Dendritic cell treated with granulocyte-macrophage colony-stimulating factor and Interleukin-4, amounts not matched to agents 40 ng/mL and 50 ng/mL, for 4 days (primary cell): ENCODE results near the gene OR10H1.
"Not testable (repeated sequence)": the region's sequence is repeated elsewhere in the genome, so short reads cannot be mapped to it uniquely, and the experiment has no call there.

ENCODE experiments used
- H3K27ac Mint-ChIP-seq: one replicate; pipeline ENCODE4 v1.8.0; 2022; ENCODE audit warnings: mild to moderate bottlenecking, mixed read lengths
- H3K27me3 Mint-ChIP-seq: one replicate; pipeline ENCODE4 v1.8.0; 2022; ENCODE audit warnings: mild to moderate bottlenecking, mixed read lengths
- H3K36me3 Mint-ChIP-seq: one replicate; pipeline ENCODE4 v1.8.0; 2022; ENCODE audit warnings: low read depth, mixed read lengths
- H3K4me1 Mint-ChIP-seq: one replicate; pipeline ENCODE4 v1.8.0; 2022; ENCODE audit warnings: low read depth, mixed read lengths
- H3K4me3 Mint-ChIP-seq: one replicate; pipeline ENCODE4 v1.8.0; 2022; ENCODE audit warnings: mild to moderate bottlenecking, moderate library complexity, mixed read lengths
- H3K9me3 Mint-ChIP-seq: one replicate; pipeline ENCODE4 v1.8.0; 2022; ENCODE audit warnings: mixed read lengths
- intact Hi-C: fragments of 100-400 bp; cut with micrococcal nuclease; formaldehyde crosslinking; loops from one replicate; pipeline ENCODE4 v1.15.0; 2022

The OR10H1 gene

DNA sequence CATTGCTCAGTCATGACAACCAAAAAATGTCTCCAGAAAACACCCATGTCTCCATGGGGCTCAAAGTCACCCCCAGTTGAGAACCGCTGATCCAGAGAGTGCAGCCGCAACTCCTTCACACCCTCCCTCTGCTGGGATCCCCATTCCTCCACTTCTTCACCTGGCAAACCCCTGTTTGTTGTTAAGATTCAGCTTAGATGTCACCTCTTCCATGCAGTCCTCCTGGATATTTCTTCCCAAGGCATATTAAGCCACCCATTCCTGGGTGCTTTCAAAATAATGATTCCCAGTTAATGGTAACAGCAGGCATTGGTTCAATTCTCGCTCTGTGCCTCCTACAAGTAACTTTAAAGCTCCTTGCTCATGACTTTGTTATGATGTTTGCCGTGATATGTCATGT lies 4.0 kb downstream of the OR10H1 start:
- Mint-ChIP-seq H3K9me3 (no peaks in the 10 kb centered on the region), H3K27ac (no peak overlapping the region), H3K4me1 (no peaks in the 10 kb centered on the region), H3K4me3 (no peak overlapping the region), H3K36me3 (no peaks in the 10 kb centered on the region), H3K27me3 (peaks cover 16% of the 10 kb centered on the region)
- intact Hi-C loops: no loop called here

DNA sequence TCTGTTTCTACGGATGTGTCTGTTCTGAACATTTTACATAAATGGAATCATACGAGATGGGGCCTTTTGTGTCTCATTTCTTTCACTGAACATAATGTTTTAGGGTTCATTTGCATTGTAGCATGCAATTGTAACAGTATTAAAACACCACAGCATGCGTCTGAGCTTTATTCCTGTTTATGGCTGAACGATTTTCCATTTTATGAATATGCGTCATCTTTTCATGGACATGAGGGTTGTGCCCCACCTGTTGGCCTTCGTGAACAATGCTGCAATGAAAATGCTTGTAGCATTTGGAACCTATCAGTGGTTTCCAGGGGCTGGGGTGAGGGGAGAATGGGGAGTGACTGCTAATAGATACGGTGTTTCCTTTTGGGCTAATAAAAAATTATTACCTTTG lies 5.1 kb downstream of the OR10H1 start:
- Mint-ChIP-seq H3K4me3 (no peak overlapping the region), H3K27ac (no peak overlapping the region), H3K9me3 (no peaks in the 10 kb centered on the region), H3K4me1 (no peaks in the 10 kb centered on the region), H3K36me3 (no peaks in the 10 kb centered on the region), H3K27me3 (peaks cover 17% of the 10 kb centered on the region)
- intact Hi-C loops: no loop called here

DNA sequence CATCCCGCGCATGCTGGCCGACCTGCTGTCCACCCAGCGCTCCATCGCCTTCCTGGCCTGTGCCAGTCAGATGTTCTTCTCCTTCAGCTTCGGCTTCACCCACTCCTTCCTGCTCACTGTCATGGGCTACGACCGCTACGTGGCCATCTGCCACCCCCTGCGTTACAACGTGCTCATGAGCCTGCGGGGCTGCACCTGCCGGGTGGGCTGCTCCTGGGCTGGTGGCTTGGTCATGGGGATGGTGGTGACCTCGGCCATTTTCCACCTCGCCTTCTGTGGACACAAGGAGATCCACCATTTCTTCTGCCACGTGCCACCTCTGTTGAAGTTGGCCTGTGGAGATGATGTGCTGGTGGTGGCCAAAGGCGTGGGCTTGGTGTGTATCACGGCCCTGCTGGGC lies 21.2 kb downstream of the OR10H1 start:
- peaks cover 14% of the 10 kb centered on the region for H3K27me3 Mint-ChIP-seq
- H3K27ac Mint-ChIP-seq, H3K4me1 Mint-ChIP-seq, H3K4me3 Mint-ChIP-seq, H3K36me3 Mint-ChIP-seq, intact Hi-C loops, H3K9me3 Mint-ChIP-seq: not testable (repeated sequence)

DNA sequence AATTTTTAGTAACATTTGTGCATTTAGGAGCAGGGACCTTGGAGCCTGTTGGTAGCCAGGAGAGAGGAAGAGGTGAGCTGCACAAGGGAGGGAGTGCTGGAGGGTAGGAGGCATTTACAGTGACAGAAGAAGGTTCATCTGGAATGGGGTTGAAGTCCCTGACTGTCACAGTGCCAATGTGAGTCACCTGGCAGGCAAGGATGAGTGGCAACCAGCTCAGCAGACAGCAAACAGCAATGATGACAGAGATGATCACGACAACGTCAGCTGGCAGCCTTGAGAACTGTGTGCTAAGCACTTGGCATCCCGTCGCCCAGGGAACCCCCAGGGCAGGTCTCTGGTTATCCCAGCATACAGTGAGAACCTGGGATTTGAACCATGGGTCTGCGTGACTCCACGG lies 25.4 kb downstream of the OR10H1 start:
- H3K27ac Mint-ChIP-seq: no peak overlapping the region
- H3K4me3 Mint-ChIP-seq: no peak overlapping the region
- intact Hi-C loops: no loop called here
- peaks cover 4% of the 10 kb centered on the region for H3K4me1 Mint-ChIP-seq
- H3K36me3 Mint-ChIP-seq: no peaks in the 10 kb centered on the region
- peaks cover 24% of the 10 kb centered on the region for H3K27me3 Mint-ChIP-seq
- H3K9me3 Mint-ChIP-seq: peaks cover 4% of the 10 kb centered on the region

DNA sequence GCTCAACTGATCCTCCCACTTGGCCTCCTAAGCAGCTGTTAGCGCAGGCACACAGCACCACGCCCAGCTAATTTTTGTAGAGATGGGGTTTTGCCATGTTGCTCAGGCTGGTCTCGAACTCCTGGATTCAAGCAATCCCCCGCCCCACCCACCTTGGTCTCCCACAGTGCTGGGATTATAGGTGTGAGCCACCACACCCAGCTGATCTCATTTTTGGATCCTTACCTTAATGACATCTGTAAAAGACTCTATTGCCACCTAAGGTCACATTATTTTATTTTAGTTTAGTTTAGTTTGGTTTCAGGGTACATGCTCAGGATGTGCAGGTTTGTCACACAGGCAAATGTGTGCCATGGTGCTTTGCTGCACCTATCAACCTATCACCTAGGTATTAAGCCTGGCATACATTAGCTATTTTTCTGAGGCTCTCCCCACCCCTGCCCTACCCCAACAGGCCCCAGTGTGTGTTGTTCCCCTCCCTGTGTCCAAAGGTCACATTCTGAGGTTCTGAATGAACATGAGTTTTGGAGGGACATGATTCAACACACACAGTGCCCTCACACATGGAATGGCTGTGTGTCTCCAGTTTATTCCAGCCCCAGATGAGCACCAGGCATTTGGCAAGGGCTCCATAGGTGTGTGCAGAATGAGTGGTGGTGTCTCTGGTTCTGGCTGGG lies 26.7 kb downstream of the OR10H1 start:
- intact Hi-C loops: no loop called here
- Mint-ChIP-seq H3K36me3 (no peaks in the 10 kb centered on the region), H3K9me3 (no peaks in the 10 kb centered on the region), H3K27ac (no peak overlapping the region), H3K4me1 (no peaks in the 10 kb centered on the region), H3K27me3 (peaks cover 24% of the 10 kb centered on the region), H3K4me3 (no peak overlapping the region)

DNA sequence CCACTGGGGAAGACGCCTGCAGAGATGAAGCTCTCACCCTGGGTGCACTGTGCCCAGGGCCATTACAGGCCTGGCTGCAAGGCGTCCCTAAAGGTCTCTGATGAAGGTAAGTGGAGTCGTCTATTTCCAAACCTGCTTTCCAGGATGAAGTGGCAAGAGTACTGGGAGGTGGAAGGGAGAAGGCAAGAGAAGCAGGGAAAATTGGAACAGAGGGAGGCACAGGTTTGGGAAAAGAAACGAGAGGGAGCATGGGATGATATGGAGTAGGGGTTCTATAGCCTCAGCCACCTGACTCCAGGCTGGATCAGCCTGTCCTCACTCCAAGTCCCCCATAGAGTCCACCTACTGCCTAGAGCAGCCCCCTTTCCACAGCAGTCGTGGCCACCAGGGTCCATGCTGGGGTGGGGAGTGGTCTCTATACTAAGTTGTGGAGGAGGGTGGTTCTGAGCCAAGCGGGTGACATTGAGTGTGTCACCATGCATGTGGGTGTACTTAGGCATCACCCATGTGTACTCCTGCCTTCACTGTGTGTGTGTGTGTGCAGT lies 27.8 kb downstream of the OR10H1 start, which contains the start of gene OR10H5:
Gene OR10H5 (plus strand): TSS at position 51 of the 545 bp plus-strand sequence. CDS start 6,388 bp downstream, outside the sequence.
- no peaks in the 10 kb centered on the region for H3K36me3 Mint-ChIP-seq
- H3K27me3 Mint-ChIP-seq: peaks cover 26% of the 10 kb centered on the region
- intact Hi-C loops: no loop called here
- no peak within 1 kb of the TSS for H3K27ac Mint-ChIP-seq
- H3K4me3 Mint-ChIP-seq: no peak within 1 kb of the TSS
- peaks cover 1% of the 10 kb centered on the region for H3K4me1 Mint-ChIP-seq
- no peaks in the 10 kb centered on the region for H3K9me3 Mint-ChIP-seq

DNA sequence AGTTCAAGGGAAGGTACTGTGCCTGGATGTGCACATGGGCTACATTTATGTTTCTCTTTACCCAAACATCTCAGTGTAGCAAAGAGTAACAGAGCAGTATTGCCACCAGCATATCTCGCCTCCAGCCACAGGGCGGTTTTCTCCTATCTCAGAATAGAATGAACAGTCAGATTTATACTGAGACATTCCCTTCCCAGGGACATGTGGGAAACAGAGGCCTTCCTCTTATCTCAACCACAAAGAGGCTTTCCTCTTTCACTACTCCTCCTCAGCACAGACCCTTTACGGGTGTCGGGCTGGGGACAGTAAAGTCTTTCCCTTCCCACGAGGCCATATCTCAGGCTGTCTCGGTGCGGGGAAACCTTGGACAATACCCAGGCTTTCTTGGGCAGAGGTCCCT lies 32.6 kb downstream of the OR10H1 start:
- H3K4me3 Mint-ChIP-seq, H3K27ac Mint-ChIP-seq, H3K9me3 Mint-ChIP-seq, H3K36me3 Mint-ChIP-seq, intact Hi-C loops, H3K4me1 Mint-ChIP-seq: not testable (repeated sequence)
- peaks cover 17% of the 10 kb centered on the region for H3K27me3 Mint-ChIP-seq

DNA sequence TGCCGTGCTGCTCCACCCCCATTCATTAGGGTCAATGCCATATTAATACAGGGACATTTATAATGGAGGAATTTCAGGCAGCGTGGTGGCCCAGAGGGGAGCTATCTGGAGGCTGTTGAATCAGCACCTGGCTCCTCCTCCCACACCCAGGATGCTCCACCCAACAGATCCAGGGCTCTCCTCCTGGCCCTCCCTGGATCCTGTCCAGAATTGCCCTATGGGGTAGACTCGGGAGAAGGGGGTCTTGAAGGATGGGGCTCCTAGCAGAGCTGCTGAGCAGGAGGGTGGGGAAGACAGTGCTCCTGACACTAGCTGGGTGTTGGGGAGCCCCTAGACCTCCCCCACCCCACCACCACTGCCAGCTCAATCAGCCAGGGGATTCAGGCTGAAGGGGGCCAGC lies 33.3 kb downstream of the OR10H1 start:
- peaks cover 5% of the 10 kb centered on the region for H3K4me1 Mint-ChIP-seq
- no peaks in the 10 kb centered on the region for H3K36me3 Mint-ChIP-seq
- H3K27me3 Mint-ChIP-seq: peaks cover 21% of the 10 kb centered on the region
- H3K27ac Mint-ChIP-seq: no peak overlapping the region
- no peak overlapping the region for H3K4me3 Mint-ChIP-seq
- no peaks in the 10 kb centered on the region for H3K9me3 Mint-ChIP-seq
- intact Hi-C loops: no loop called here

DNA sequence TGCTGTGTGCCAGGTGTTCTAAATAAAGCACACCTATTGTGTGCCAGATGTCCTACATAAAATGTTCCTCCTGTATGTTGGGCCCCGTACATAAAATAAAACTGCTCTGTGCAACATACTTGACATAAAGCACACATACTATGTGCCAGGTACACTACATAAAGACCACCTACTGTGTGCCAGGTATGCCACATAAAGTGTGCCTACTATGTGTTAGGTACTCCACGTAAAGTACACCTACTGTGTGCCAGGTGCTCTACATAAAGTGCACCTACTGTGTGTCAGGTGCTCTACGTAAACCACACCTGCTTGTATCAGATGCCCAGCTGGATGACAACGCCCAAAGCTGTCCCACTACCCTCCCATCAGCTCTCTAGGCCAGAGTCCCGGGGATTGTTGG lies 33.8 kb downstream of the OR10H1 start:
- H3K4me1 Mint-ChIP-seq: peaks cover 5% of the 10 kb centered on the region
- no peak overlapping the region for H3K27ac Mint-ChIP-seq
- intact Hi-C loops: no loop called here
- no peak overlapping the region for H3K4me3 Mint-ChIP-seq
- H3K27me3 Mint-ChIP-seq: peaks cover 19% of the 10 kb centered on the region
- no peaks in the 10 kb centered on the region for H3K9me3 Mint-ChIP-seq
- H3K36me3 Mint-ChIP-seq: no peaks in the 10 kb centered on the region

DNA sequence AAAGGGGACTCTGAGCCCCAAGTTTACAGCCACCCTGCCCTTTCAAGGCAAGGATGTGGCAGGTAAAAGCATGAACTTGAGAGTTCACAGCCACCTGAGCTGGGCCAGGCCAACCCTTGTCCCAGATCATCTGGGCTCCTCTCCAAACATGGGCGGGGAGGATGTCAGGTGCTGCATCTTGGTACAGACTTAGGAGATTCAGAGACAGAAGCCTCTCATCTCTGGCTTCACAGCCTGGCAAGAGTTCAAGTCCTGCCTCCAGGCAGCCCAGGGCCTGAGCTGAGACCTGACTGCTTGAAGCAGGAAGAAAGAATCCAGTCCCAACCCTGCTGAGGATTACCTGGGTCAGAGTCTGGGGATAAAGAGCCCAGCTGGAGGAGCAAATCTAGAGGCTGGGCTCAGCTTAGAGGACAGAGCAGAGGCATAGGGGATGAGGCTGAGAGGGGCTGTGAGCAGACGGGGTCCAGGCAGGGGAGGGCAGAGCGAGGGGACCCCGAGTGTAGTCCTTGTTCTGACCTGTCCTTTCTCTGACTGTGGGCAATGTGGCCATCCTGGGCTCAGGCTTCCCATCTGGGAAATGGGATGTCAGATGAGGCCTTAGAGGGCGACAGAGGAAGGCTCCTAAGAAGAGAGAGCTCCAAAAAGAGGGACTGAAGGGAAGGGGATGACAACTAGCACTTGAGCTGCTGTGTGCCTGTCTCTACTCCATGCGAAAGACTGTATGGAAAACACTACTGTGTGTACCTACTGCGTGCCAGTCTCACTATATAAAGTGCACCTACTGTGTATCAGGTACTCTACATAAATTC lies 34.6 kb downstream of the OR10H1 start:
- no peaks in the 10 kb centered on the region for H3K36me3 Mint-ChIP-seq
- no peak overlapping the region for H3K4me3 Mint-ChIP-seq
- no peaks in the 10 kb centered on the region for H3K9me3 Mint-ChIP-seq
- intact Hi-C loops: no loop called here
- no peak overlapping the region for H3K27ac Mint-ChIP-seq
- H3K27me3 Mint-ChIP-seq: peaks cover 21% of the 10 kb centered on the region
- peaks cover 5% of the 10 kb centered on the region for H3K4me1 Mint-ChIP-seq

DNA sequence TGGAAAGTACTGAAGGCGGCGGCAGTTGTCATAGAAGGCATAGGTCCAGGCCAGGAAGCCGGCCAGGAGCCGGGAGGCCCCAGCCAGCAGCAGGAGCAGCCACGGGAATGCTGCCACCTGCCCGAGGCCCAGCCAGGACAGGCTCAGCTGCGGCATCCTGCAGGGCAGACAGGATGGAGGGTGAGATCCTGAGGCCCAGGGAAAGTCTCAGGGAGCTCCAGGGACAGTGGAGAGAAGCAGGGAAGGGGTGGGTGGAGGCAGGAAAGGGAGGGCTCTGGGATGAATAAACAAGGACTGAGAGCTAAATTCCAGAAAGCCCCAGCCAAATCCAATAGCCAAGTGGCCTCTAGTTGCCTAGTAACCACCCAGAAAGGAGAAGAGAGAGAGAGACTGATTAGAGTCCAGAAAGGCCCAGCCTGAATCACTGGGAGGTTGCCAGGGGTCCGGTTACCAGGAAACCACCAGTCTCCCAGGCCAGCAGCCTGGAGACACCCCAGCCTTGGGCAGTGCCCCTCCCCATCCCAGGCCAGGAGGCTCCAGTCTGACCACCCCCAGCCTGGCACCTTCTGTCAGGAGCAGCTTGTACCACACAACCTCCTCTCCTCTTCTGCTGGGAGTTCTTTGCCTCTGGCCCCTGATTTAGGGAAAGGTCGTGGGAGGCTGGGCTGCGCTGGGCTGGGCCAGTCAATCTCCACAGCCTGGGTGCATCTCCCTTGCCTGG lies 35.5 kb downstream of the OR10H1 start:
- no peak overlapping the region for H3K4me3 Mint-ChIP-seq
- H3K36me3 Mint-ChIP-seq: no peaks in the 10 kb centered on the region
- H3K27ac Mint-ChIP-seq: no peak overlapping the region
- intact Hi-C loops: no loop called here
- peaks cover 21% of the 10 kb centered on the region for H3K27me3 Mint-ChIP-seq
- H3K9me3 Mint-ChIP-seq: no peaks in the 10 kb centered on the region
- H3K4me1 Mint-ChIP-seq: peaks cover 5% of the 10 kb centered on the region

DNA sequence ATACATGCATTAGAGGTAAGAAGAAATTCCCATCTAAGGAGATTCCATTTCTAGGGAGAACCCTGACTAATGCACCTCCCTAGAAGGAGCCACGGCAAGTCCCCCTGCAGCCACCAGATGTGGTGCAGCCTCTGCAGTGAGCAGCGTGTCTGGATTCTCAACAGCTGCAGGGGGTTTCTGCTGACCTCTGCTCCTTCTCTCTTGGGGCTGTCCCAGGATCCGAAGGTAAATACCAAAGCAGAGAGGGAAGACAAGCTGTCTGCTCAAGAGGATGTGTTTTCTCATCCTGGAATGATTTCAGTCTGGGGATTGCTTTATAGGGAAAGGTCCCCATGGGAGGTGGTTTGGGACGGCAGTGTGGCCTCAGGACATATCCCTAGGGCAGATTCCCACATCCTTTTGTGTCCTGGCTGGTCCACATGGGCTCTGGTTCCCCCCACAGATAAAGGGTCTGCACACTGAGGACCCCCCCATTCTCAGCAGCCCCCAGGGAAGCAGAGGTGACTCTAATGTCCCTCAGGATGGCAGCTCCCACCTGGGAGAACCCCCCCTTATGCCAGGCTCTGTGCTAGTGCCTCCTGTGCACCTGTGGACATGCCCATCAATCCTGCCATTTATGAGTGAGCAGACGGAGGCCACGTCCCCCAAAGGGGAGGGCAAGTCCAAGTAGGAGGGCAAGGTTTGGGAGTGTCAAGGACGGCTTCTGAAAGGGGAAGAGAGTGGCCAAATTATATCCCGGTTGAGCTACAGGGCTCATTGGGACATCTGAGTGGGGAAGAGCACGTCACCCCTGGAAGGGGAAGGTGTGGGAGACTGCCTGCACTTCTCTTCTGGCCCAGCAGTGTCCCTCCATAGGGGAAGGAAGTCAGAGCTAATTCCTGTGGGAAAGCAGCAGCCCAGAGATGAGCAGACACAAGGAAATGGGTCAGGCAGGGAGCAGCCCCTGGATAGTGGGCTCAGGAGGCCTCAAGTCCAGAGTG lies 38.2 kb downstream of the OR10H1 start:
- Mint-ChIP-seq H3K27me3 (peaks cover 16% of the 10 kb centered on the region), H3K9me3 (no peaks in the 10 kb centered on the region)
- intact Hi-C loops: no loop called here

DNA sequence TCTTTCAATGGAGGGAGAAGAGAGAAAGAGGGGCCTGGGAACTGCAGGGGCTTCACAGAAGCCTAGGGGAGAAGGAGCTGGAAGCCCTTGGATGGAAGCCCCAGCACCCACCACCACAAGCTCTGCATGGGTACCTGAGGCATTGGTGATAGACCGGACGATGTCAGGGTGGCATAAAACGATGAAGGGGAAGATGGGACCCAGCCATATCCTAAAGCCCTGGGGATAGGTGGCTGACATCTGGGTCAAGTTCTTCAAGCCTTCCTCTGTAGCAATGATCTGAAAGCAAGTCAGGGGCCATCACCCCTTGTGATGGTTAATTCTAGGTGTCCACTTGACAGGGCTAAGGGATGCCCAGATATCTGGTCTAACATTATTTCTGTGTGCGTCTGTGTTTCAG lies 39.2 kb downstream of the OR10H1 start:
- Mint-ChIP-seq H3K36me3 (no peaks in the 10 kb centered on the region), H3K4me3 (no peak overlapping the region), H3K4me1 (no peaks in the 10 kb centered on the region), H3K27me3 (peaks cover 19% of the 10 kb centered on the region), H3K9me3 (no peaks in the 10 kb centered on the region), H3K27ac (no peak overlapping the region)
- intact Hi-C loops: no loop called here

More for the DNA sequence above, 38.2 kb downstream of the OR10H1 start:
- H3K36me3 Mint-ChIP-seq: no peaks in the 10 kb centered on the region
- no peak overlapping the region for H3K27ac Mint-ChIP-seq
- H3K4me3 Mint-ChIP-seq: no peak overlapping the region
- no peaks in the 10 kb centered on the region for H3K4me1 Mint-ChIP-seq
